Measurements from ENCODE around the gene RIOX2. TPM values are rescaled to one million over a fixed set of nuclear protein-coding genes. Genes with fewer than 3 reads are reported as not detected.
"Not testable (repeated sequence)": the region's sequence is repeated elsewhere in the genome, so short reads cannot be mapped to it uniquely, and the experiment has no call there.

The RIOX2 gene
- 10 to 100 TPM; 28.0 to 61.5 TPM for total RNA-seq

GRCh38 chr3:97971679-97972567 lies at the start of gene RIOX2:
RIOX2 (minus strand) TSS chr3:97972431; CDS start chr3:97967593, 4,838 bp downstream.
- ATAC-seq (replicated peaks): peak; percentile 94
- Mint-ChIP-seq H3K9me3 (no peaks in the 10 kb centered on the region), H3K4me3 (peak within 1 kb of the TSS; percentile 94), H3K27me3 (no peaks in the 10 kb centered on the region), H3K36me3 (ENCODE audit: low read depth) (peaks cover 19% of the 10 kb centered on the region), H3K27ac (peak within 1 kb of the TSS; percentile 96), H3K4me1 (peaks cover 43% of the 10 kb centered on the region)

GRCh38 chr3:98020412-98020811 lies 48.2 kb upstream of the RIOX2 start:
- Mint-ChIP-seq H3K4me3 (no peak overlapping the region), H3K27ac (no peak overlapping the region), H3K9me3 (no peaks in the 10 kb centered on the region), H3K27me3 (no peaks in the 10 kb centered on the region), H3K4me1 (no peaks in the 10 kb centered on the region), H3K36me3 (ENCODE audit: low read depth) (no peaks in the 10 kb centered on the region)
- no peak for ATAC-seq (replicated peaks)

- no peak overlapping the region for H3K27ac Mint-ChIP-seq
- no peaks in the 10 kb centered on the region for H3K36me3 Mint-ChIP-seq (ENCODE audit: low read depth)
- no peak overlapping the region for H3K4me3 Mint-ChIP-seq
- no peaks in the 10 kb centered on the region for H3K27me3 Mint-ChIP-seq
- no peak for ATAC-seq (replicated peaks)
- no peaks in the 10 kb centered on the region for H3K4me1 Mint-ChIP-seq
- H3K9me3 Mint-ChIP-seq: no peaks in the 10 kb centered on the region
Measured at GRCh38 chr3:98018301-98018700, 46.1 kb upstream of the RIOX2 start.

- no peak overlapping the region for H3K27ac Mint-ChIP-seq
- H3K9me3 Mint-ChIP-seq: no peaks in the 10 kb centered on the region
- H3K4me3 Mint-ChIP-seq: no peak overlapping the region
- H3K36me3 Mint-ChIP-seq (ENCODE audit: low read depth): no peaks in the 10 kb centered on the region
- H3K4me1 Mint-ChIP-seq: no peaks in the 10 kb centered on the region
- ATAC-seq (replicated peaks): no peak
- no peaks in the 10 kb centered on the region for H3K27me3 Mint-ChIP-seq
Measured at GRCh38 chr3:98014268-98014585, 42.0 kb upstream of the RIOX2 start.

- no peak overlapping the region for H3K27ac Mint-ChIP-seq
- H3K9me3 Mint-ChIP-seq: no peaks in the 10 kb centered on the region
- ATAC-seq (replicated peaks): no peak
- H3K27me3 Mint-ChIP-seq: no peaks in the 10 kb centered on the region
- no peak overlapping the region for H3K4me3 Mint-ChIP-seq
- H3K36me3 Mint-ChIP-seq (ENCODE audit: low read depth): no peaks in the 10 kb centered on the region
- no peaks in the 10 kb centered on the region for H3K4me1 Mint-ChIP-seq
Measured at GRCh38 chr3:98013411-98014267, 41.4 kb upstream of the RIOX2 start.

GRCh38 chr3:98012979-98013378 lies 40.7 kb upstream of the RIOX2 start:
- H3K27ac Mint-ChIP-seq: no peak overlapping the region
- H3K27me3 Mint-ChIP-seq: no peaks in the 10 kb centered on the region
- no peak overlapping the region for H3K4me3 Mint-ChIP-seq
- H3K9me3 Mint-ChIP-seq: no peaks in the 10 kb centered on the region
- no peaks in the 10 kb centered on the region for H3K36me3 Mint-ChIP-seq (ENCODE audit: low read depth)
- no peak for ATAC-seq (replicated peaks)
- H3K4me1 Mint-ChIP-seq: no peaks in the 10 kb centered on the region

- not testable (repeated sequence) for H3K4me3 Mint-ChIP-seq; H3K27me3 Mint-ChIP-seq; H3K36me3 Mint-ChIP-seq (ENCODE audit: low read depth); H3K4me1 Mint-ChIP-seq; H3K9me3 Mint-ChIP-seq; H3K27ac Mint-ChIP-seq; ATAC-seq (replicated peaks)
Measured at GRCh38 chr3:98010883-98011449, 38.7 kb upstream of the RIOX2 start.

GRCh38 chr3:98010194-98010882 lies 38.1 kb upstream of the RIOX2 start:
- ATAC-seq (replicated peaks): no peak
- Mint-ChIP-seq H3K27me3 (no peaks in the 10 kb centered on the region), H3K4me1 (peaks cover 5% of the 10 kb centered on the region), H3K36me3 (ENCODE audit: low read depth) (no peaks in the 10 kb centered on the region), H3K4me3 (no peak overlapping the region), H3K27ac (no peak overlapping the region), H3K9me3 (no peaks in the 10 kb centered on the region)

GRCh38 chr3:98008855-98009254 lies 36.6 kb upstream of the RIOX2 start:
- Mint-ChIP-seq H3K4me3 (no peak overlapping the region), H3K4me1 (peaks cover 6% of the 10 kb centered on the region), H3K36me3 (ENCODE audit: low read depth) (no peaks in the 10 kb centered on the region), H3K27me3 (no peaks in the 10 kb centered on the region), H3K9me3 (no peaks in the 10 kb centered on the region), H3K27ac (no peak overlapping the region)
- no peak for ATAC-seq (replicated peaks)

GRCh38 chr3:98005438-98005837 lies 33.2 kb upstream of the RIOX2 start:
- Mint-ChIP-seq H3K36me3 (ENCODE audit: low read depth) (no peaks in the 10 kb centered on the region), H3K4me3 (no peak overlapping the region), H3K4me1 (peaks cover 11% of the 10 kb centered on the region), H3K27me3 (no peaks in the 10 kb centered on the region), H3K9me3 (no peaks in the 10 kb centered on the region), H3K27ac (no peak overlapping the region)
- ATAC-seq (replicated peaks): no peak

GRCh38 chr3:98004721-98005120 lies 32.5 kb upstream of the RIOX2 start:
- no peaks in the 10 kb centered on the region for H3K36me3 Mint-ChIP-seq (ENCODE audit: low read depth)
- no peak for ATAC-seq (replicated peaks)
- H3K9me3 Mint-ChIP-seq: no peaks in the 10 kb centered on the region
- H3K4me1 Mint-ChIP-seq: peaks cover 11% of the 10 kb centered on the region
- no peak overlapping the region for H3K4me3 Mint-ChIP-seq
- no peaks in the 10 kb centered on the region for H3K27me3 Mint-ChIP-seq
- H3K27ac Mint-ChIP-seq: no peak overlapping the region

- Mint-ChIP-seq H3K27ac (peak overlapping the region; percentile 47), H3K4me3 (peak overlapping the region; percentile 16), H3K27me3 (no peaks in the 10 kb centered on the region), H3K9me3 (no peaks in the 10 kb centered on the region), H3K36me3 (ENCODE audit: low read depth) (no peaks in the 10 kb centered on the region), H3K4me1 (peaks cover 11% of the 10 kb centered on the region)
- no peak for ATAC-seq (replicated peaks)
Measured at GRCh38 chr3:98003306-98003969, 31.2 kb upstream of the RIOX2 start.

GRCh38 chr3:98002717-98003116 lies 30.5 kb upstream of the RIOX2 start:
- no peak for ATAC-seq (replicated peaks)
- no peaks in the 10 kb centered on the region for H3K9me3 Mint-ChIP-seq
- H3K27me3 Mint-ChIP-seq: no peaks in the 10 kb centered on the region
- H3K36me3 Mint-ChIP-seq (ENCODE audit: low read depth): no peaks in the 10 kb centered on the region
- H3K4me3 Mint-ChIP-seq: no peak overlapping the region
- no peak overlapping the region for H3K27ac Mint-ChIP-seq
- peaks cover 11% of the 10 kb centered on the region for H3K4me1 Mint-ChIP-seq

- Mint-ChIP-seq H3K4me1 (peaks cover 6% of the 10 kb centered on the region), H3K9me3 (no peaks in the 10 kb centered on the region), H3K4me3 (no peak overlapping the region), H3K27ac (no peak overlapping the region), H3K27me3 (no peaks in the 10 kb centered on the region), H3K36me3 (ENCODE audit: low read depth) (no peaks in the 10 kb centered on the region)
- ATAC-seq (replicated peaks): no peak
Measured at GRCh38 chr3:97999994-98000393, 27.8 kb upstream of the RIOX2 start.
